ENCODE data around the gene SHKBP1. TPM values are rescaled to one million over a fixed set of nuclear protein-coding genes. Genes with fewer than 3 reads are reported as not detected.
"Not testable (repeated sequence)": the region's sequence is repeated elsewhere in the genome, so short reads cannot be mapped to it uniquely, and the experiment has no call there.

SHKBP1 gene
- total RNA-seq, 1 donor from 2014 or later: 65.3 TPM

DNA sequence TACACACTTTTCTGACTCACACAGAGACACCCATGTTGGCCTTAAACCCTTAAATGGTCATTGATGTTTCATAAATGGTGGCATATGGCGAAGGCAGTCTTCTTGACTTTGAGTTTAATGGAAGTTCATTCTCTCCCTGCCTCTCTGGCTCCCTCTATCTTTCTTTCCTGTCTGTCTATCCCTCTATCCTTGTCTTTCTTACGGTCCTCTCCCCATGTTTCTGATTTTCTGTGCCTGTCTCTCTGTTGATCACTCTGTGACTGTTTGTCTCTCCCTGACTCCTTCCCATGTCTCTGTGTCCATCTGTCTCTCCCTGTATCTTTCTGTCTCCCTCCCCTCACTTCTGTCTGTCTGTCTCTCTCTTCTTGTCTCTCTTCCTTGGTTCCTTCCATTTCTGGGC lies 43.2 kb upstream of the SHKBP1 start:
- TF ChIP-seq, protein P1, sequence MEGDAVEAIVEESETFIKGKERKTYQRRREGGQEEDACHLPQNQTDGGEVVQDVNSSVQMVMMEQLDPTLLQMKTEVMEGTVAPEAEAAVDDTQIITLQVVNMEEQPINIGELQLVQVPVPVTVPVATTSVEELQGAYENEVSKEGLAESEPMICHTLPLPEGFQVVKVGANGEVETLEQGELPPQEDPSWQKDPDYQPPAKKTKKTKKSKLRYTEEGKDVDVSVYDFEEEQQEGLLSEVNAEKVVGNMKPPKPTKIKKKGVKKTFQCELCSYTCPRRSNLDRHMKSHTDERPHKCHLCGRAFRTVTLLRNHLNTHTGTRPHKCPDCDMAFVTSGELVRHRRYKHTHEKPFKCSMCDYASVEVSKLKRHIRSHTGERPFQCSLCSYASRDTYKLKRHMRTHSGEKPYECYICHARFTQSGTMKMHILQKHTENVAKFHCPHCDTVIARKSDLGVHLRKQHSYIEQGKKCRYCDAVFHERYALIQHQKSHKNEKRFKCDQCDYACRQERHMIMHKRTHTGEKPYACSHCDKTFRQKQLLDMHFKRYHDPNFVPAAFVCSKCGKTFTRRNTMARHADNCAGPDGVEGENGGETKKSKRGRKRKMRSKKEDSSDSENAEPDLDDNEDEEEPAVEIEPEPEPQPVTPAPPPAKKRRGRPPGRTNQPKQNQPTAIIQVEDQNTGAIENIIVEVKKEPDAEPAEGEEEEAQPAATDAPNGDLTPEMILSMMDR (IDR thresholded peaks at IDR 0.05; ENCODE audit: unreplicated experiment): no peak
- DNase-seq (ENCODE audit: low spot score in 2 of 2, unreplicated experiment in 2 of 2): no peak
- no peaks in the 10 kb centered on the region for H3K9me3 Mint-ChIP-seq
- H3K4me1 Mint-ChIP-seq: peaks cover 8% of the 10 kb centered on the region
- H3K4me3 Mint-ChIP-seq: no peak overlapping the region
- H3K36me3 Mint-ChIP-seq: no peaks in the 10 kb centered on the region
- peaks cover 53% of the 10 kb centered on the region for H3K27me3 Mint-ChIP-seq (ENCODE audit: low read depth)
- H3K27ac Mint-ChIP-seq: no peak overlapping the region

DNA sequence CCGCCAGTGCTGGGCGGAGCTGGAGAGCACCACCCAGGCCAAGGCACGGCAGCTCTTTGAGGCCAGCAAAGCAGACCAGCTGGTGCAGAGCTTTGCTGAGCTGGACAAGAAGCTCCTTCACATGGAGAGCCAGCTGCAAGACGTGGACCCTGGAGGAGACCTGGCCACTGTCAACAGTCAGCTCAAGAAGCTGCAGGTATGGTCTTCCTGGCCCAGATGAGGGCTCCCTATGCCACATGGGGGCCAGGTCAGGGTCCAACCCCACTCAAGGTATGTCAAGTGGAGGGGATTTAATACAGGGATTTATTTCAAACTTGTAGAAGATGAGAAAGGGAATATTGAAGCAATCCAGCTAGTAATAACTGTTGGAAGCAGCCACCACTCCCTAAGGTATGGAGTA lies 42.5 kb upstream of the SHKBP1 start:
- Mint-ChIP-seq H3K4me1 (peaks cover 8% of the 10 kb centered on the region), H3K9me3 (no peaks in the 10 kb centered on the region), H3K36me3 (no peaks in the 10 kb centered on the region), H3K27me3 (ENCODE audit: low read depth) (peaks cover 58% of the 10 kb centered on the region), H3K27ac (no peak overlapping the region), H3K4me3 (no peak overlapping the region)
- no peak for DNase-seq (ENCODE audit: low spot score in 2 of 2, unreplicated experiment in 2 of 2)
- TF ChIP-seq, protein P1 (IDR thresholded peaks at IDR 0.05; ENCODE audit: unreplicated experiment): no peak

DNA sequence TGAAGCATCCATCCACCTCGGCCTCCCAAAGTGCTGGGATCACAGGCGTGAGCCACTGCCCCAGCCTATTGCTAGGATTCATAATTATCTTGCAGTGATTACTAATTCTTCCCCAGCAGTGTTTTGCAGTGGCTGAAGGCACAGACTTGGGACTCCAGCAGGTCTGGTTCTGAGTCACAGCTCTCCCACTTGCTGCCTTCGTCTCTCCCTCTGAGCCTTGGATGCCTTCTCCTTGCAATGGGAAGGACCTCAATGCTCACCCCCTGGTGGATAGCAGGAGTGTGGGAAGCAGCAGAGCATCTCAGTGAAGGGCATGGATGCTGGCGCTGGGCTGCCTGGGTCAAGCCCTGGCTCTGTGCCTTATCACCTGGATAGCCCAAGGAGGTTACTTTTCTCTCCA lies 37.6 kb upstream of the SHKBP1 start:
- no peaks in the 10 kb centered on the region for H3K9me3 Mint-ChIP-seq
- DNase-seq (ENCODE audit: low spot score in 2 of 2, unreplicated experiment in 2 of 2): no peak
- no peak overlapping the region for H3K4me3 Mint-ChIP-seq
- TF ChIP-seq, protein P1 (IDR thresholded peaks at IDR 0.05; ENCODE audit: unreplicated experiment): no peak
- no peaks in the 10 kb centered on the region for H3K36me3 Mint-ChIP-seq
- peaks cover 52% of the 10 kb centered on the region for H3K27me3 Mint-ChIP-seq (ENCODE audit: low read depth)
- no peak overlapping the region for H3K27ac Mint-ChIP-seq
- peaks cover 2% of the 10 kb centered on the region for H3K4me1 Mint-ChIP-seq

DNA sequence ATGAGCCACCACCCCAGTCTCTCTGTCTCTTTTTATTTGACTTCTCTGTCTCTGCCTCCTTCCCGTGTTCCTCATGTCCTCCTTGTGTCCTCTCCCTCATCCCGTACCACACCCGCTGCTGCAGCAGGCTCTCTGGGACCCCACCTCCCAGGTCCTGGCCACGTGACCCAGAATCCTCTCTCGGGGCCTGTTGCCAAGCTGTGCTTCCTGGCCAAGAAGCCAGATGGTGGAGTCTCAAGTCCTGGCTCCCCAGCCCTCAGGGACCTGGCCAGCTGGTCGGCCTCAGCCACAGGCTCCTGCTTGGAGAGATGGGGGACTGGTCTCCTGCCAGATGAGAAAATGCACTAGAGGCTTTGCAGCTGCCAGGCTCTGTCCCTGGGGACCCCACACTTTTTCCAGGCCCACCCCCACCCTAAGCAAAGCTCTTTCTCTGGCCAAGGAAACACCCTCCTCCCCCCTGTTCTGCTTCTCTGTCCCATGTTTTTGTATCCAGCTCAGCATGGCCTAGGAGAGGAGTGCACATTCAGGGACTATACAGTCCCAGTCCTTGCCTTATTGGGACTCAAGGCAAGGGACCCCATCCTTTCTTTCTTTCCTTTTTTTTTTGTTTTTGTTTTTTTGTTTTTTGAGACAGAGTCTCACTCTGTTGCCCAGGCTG lies 34.3 kb upstream of the SHKBP1 start:
- Mint-ChIP-seq H3K27me3 (ENCODE audit: low read depth) (peaks cover 47% of the 10 kb centered on the region), H3K4me1 (peaks cover 2% of the 10 kb centered on the region), H3K4me3 (no peak overlapping the region), H3K36me3 (no peaks in the 10 kb centered on the region), H3K9me3 (no peaks in the 10 kb centered on the region), H3K27ac (no peak overlapping the region)
- TF ChIP-seq, protein P1 (IDR thresholded peaks at IDR 0.05; ENCODE audit: unreplicated experiment): no peak
- DNase-seq (ENCODE audit: low spot score in 2 of 2, unreplicated experiment in 2 of 2): no peak

DNA sequence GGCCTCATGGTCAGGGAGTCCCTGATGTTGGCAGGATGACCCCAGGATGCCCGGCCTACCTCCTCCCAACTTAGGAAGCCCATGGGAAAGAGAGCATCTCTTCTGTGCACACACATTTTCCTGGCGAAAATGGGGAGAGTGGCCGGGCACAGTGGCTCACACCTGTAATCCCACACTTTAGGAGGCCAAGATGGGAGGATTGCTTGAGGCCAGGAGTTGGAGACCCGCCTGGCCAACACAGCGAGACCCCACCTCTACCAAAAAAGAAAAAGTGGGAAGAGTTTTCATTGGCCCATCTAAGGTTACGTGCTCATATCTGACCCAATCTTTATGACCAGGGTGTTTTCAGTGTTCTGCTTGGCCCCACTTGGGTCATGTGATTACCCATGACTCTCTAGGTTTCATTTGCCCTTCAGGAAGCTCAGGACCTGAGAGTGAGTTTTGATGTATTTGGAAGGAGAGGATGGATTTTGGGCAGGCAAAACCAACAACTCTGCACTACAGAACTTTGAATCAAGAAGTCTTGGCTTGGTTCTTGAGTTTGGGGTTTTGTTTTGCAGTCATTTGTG lies 33.6 kb upstream of the SHKBP1 start:
- Mint-ChIP-seq H3K36me3 (no peaks in the 10 kb centered on the region), H3K27me3 (ENCODE audit: low read depth) (peaks cover 48% of the 10 kb centered on the region), H3K4me1 (peaks cover 2% of the 10 kb centered on the region), H3K4me3 (no peak overlapping the region), H3K27ac (no peak overlapping the region), H3K9me3 (no peaks in the 10 kb centered on the region)
- no peak for DNase-seq (ENCODE audit: low spot score in 2 of 2, unreplicated experiment in 2 of 2)
- TF ChIP-seq, protein P1 (IDR thresholded peaks at IDR 0.05; ENCODE audit: unreplicated experiment): no peak

DNA sequence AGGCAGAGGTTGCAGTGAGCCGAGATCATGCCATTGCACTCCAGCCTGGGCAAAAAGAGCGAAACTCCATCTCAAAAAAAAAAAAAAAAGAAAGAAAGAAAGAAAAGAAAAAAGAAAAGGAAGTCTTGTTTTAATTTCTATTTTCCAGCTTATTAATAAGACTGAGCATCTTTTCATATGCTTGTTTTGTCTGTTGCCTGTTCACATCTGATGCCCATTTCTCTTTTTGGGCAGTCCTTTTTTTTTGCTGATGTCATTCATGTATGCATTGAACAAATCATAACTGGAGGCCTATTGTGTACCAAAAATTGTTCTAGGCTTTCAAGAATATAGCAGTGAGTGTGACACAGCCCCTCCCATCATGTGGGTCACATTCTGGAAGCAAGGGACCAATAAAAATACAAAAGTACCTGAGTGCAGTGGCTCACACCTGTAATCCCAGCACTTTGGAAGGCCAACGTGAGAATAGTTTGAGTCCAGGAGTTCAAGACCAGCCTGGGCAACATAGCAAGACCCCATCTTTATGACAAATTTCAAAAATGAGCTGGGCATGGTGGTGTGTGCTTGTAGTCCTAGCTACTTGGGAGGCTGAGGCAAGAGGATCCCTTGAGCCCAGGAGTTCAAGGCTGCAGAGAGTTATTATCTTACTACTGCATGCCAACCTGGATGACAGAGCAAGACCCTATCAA lies 30.4 kb upstream of the SHKBP1 start:
- not testable (repeated sequence) for DNase-seq (ENCODE audit: low spot score in 2 of 2, unreplicated experiment in 2 of 2); H3K4me1 Mint-ChIP-seq; H3K4me3 Mint-ChIP-seq; H3K36me3 Mint-ChIP-seq; H3K9me3 Mint-ChIP-seq; H3K27ac Mint-ChIP-seq
- peaks cover 60% of the 10 kb centered on the region for H3K27me3 Mint-ChIP-seq (ENCODE audit: low read depth)

DNA sequence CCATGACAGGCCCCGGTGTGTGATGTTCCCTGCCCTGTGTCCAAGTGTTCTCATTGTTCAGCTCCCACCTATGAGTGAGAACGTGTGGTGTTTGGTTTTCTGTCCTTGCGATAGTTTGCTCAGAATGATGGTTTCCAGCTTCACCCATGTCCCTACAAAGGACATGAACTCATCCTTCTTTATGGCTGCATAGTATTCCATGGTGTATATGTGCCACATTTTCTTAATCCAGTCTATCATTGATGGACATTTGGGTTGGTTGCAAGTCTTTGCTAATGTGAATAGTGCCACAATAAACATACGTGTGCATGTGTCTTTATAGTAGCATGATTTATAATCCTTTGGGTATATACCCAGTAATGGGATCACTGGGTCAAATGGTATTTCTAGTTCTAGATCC lies 29.5 kb upstream of the SHKBP1 start:
- not testable (repeated sequence) for H3K4me1 Mint-ChIP-seq; H3K36me3 Mint-ChIP-seq; H3K27ac Mint-ChIP-seq; H3K9me3 Mint-ChIP-seq; DNase-seq (ENCODE audit: low spot score in 2 of 2, unreplicated experiment in 2 of 2); H3K4me3 Mint-ChIP-seq
- H3K27me3 Mint-ChIP-seq (ENCODE audit: low read depth): peaks cover 61% of the 10 kb centered on the region
